Activated gamma-delta T cell (primary cell): Measurements from ENCODE around the gene DIPK1B.

ENCODE experiments used
- DNase-seq: peaks from one replicate; lab custom pipeline; 2025; lab: John Stamatoyannopoulos, UW

The DIPK1B gene

GRCh38 chr9:136739509-136739908 lies 27.1 kb downstream of the DIPK1B start:
- DNase-seq, result no peak

- no peak for DNase-seq
Measured at GRCh38 chr9:136740069-136740468, 27.7 kb downstream of the DIPK1B start.

GRCh38 chr9:136740491-136740890 lies 28.1 kb downstream of the DIPK1B start:
- DNase-seq, result no peak

GRCh38 chr9:136740971-136741882 lies 28.9 kb downstream of the DIPK1B start:
- no peak for DNase-seq

- DNase-seq, result no peak
Measured at GRCh38 chr9:136741883-136742571, 29.7 kb downstream of the DIPK1B start.

GRCh38 chr9:136742591-136743391 lies 30.4 kb downstream of the DIPK1B start, which contains the start of gene LCN10:
TSS of gene LCN10 (minus strand) at chr9:136742940. CDS start at chr9:136742903, 37 bp downstream.
- DNase-seq, result no peak

- DNase-seq, result no peak
Measured at GRCh38 chr9:136743639-136744211, 31.4 kb downstream of the DIPK1B start.

GRCh38 chr9:136744773-136745172 lies 32.4 kb downstream of the DIPK1B start:
- no peak for DNase-seq

- DNase-seq, result no peak
Measured at GRCh38 chr9:136745389-136746154, 33.2 kb downstream of the DIPK1B start.

GRCh38 chr9:136746155-136746490 lies 33.8 kb downstream of the DIPK1B start:
- DNase-seq, result no peak

- DNase-seq, result no peak
Measured at GRCh38 chr9:136746621-136747020, 34.2 kb downstream of the DIPK1B start.

GRCh38 chr9:136747161-136748060 lies 35.0 kb downstream of the DIPK1B start:
- no peak for DNase-seq

GRCh38 chr9:136748201-136748600 lies 35.8 kb downstream of the DIPK1B start, which contains the start of gene LCN6:
TSS of gene LCN6 (minus strand) at chr9:136748525. CDS start at chr9:136748483, 42 bp downstream.
- no peak for DNase-seq

GRCh38 chr9:136748666-136749611 lies 36.6 kb downstream of the DIPK1B start:
- DNase-seq, result no peak

GRCh38 chr9:136750526-136750925 lies 38.2 kb downstream of the DIPK1B start:
- DNase-seq, result no peak

- no peak for DNase-seq
Measured at GRCh38 chr9:136751244-136751643, 38.9 kb downstream of the DIPK1B start.

- DNase-seq, result no peak
Measured at GRCh38 chr9:136751814-136752213, 39.4 kb downstream of the DIPK1B start.

- DNase-seq, result no peak
Measured at GRCh38 chr9:136753371-136754058, 41.1 kb downstream of the DIPK1B start.
